ENCODE results near the gene ZNF761. TPM values are rescaled to one million over a fixed set of nuclear protein-coding genes. Genes with fewer than 3 reads are reported as not detected.

Gene ZNF761
- total RNA-seq, 1 experiment from 2014 or later = 11.3 TPM

DNA sequence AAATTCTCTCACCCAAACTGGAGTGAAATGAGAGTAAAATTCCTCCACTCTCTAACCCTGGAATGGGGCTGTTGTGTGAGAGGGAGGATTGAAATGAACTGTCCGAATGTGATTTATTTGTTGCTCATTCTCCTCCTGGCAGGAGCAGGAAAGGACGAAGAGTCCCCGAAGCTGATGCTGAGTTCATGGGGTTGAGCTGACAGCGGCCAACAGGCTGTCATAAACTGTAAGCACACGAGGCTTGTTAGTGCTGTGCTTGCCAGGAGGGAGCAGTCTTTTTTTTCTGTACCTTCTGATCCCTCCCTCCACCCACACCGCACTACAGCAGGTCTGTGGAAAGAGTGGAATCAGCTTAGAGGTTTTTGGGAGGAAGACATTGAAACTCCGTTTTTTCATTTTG is 73.1 kb downstream of the ZNF761 start:
- DNase-seq (ENCODE audit: low read depth in 1 of 2, low spot score in 2 of 2) = no peak
- Histone ChIP-seq H3K27me3 (replicated peaks) (no peaks in the 10 kb centered on the region), H3K27ac (no peak overlapping the region), H3K4me3 (no peak overlapping the region), H3K4me1 (replicated peaks) (no peaks in the 10 kb centered on the region), H3K9me3 (replicated peaks) (0 out of 2 replicates have a peak, but pooled peaks cover 2% of the 10 kb centered on the region), H3K36me3 (no peaks in the 10 kb centered on the region)

DNA sequence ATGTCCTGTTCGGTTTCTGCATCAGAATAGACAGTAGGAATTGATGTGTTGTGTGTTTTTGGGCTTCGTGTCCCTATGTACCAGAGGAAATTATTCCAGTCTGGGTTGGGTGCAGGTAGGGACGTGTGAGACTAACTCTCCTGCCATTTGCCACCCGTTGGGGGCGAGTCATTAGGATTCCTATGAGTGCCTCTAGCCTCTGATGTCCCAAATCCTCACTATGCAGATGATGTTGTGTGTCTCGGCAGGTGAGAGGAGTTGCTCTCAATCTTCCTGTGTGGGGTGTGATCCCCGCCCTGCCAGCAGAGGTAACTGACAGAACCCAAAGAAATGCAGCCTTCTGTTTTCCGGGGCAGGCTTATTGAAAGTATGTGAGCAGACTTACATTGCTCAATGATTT is 74.9 kb downstream of the ZNF761 start:
- H3K4me1 ChIP-seq (replicated peaks) = no peaks in the 10 kb centered on the region
- no peak for DNase-seq (ENCODE audit: low read depth in 1 of 2, low spot score in 2 of 2)
- no peak overlapping the region for H3K27ac ChIP-seq
- no peaks in the 10 kb centered on the region for H3K36me3 ChIP-seq
- H3K9me3 ChIP-seq (replicated peaks) = no peaks in the 10 kb centered on the region
- H3K27me3 ChIP-seq (replicated peaks) = no peaks in the 10 kb centered on the region
- H3K4me3 ChIP-seq = no peak overlapping the region

Other genes starting within 250 kb of the ZNF761 start
- gene ZNF665, start 238.6 kb upstream of the ZNF761 start, total RNA-seq (2014; rRNA removed; shearing (Covaris generic)) = 0.69 and 3.0 TPM in 2 replicates
- gene ZNF677, start 177.1 kb upstream of the ZNF761 start, total RNA-seq (2014; rRNA removed; shearing (Covaris generic)) = 1.9 and 5.4 TPM in 2 replicates
- not detected in 2 replicates for gene VN1R2, start 173.7 kb upstream of the ZNF761 start, total RNA-seq (2014; rRNA removed; shearing (Covaris generic))
- gene VN1R4, start 164.3 kb upstream of the ZNF761 start, total RNA-seq (2014; rRNA removed; shearing (Covaris generic)) = not detected in 2 replicates
- gene ZNF845, start 98.2 kb upstream of the ZNF761 start, total RNA-seq (2014; rRNA removed; shearing (Covaris generic)) = 7.6 and 9.5 TPM in 2 replicates
- 5.0 and 6.3 TPM in 2 replicates for gene ZNF525, start 66.3 kb upstream of the ZNF761 start, total RNA-seq (2014; rRNA removed; shearing (Covaris generic))
- 6.8 and 13.7 TPM in 2 replicates for gene ZNF765, start 36.8 kb upstream of the ZNF761 start, total RNA-seq (2014; rRNA removed; shearing (Covaris generic))
- 0.88 and 2.9 TPM in 2 replicates for gene ZNF813, start 35.7 kb downstream of the ZNF761 start, total RNA-seq (2014; rRNA removed; shearing (Covaris generic))
- gene ZNF331, start 106.2 kb downstream of the ZNF761 start, total RNA-seq (2014; rRNA removed; shearing (Covaris generic)) = 4.8 and 7.4 TPM in 2 replicates
- gene DPRX, start 200.0 kb downstream of the ZNF761 start, total RNA-seq (2014; rRNA removed; shearing (Covaris generic)) = not detected in 2 replicates